Gastroesophageal sphincter (tissue), 3 donors: ENCODE results near the gene CERS4.

ENCODE experiments used
- POLR2A ChIP-seq, 2 donors: fragments of 450-650 bp; IDR thresholded peaks; one replicate each; pipeline ENCODE4 v1.6.1; 2017; ENCODE audit warnings: antibody characterized with exemption in 2 of 2, mild to moderate bottlenecking in 2 of 2, moderate library complexity in 1 of 2
- TF ChIP-seq, protein P1 (sequence below), 4 experiments: fragments of 200-600 bp in 2 of 4; fragments of 450-650 bp in 2 of 4; sonication (generic) in 1 of 4; IDR thresholded peaks; one replicate each; pipeline ENCODE4 v1.5.1; 2017 to 2019; ENCODE audit warnings: antibody characterized with exemption in 4 of 4, mild to moderate bottlenecking in 2 of 4, moderate library complexity in 2 of 4

DNA sequence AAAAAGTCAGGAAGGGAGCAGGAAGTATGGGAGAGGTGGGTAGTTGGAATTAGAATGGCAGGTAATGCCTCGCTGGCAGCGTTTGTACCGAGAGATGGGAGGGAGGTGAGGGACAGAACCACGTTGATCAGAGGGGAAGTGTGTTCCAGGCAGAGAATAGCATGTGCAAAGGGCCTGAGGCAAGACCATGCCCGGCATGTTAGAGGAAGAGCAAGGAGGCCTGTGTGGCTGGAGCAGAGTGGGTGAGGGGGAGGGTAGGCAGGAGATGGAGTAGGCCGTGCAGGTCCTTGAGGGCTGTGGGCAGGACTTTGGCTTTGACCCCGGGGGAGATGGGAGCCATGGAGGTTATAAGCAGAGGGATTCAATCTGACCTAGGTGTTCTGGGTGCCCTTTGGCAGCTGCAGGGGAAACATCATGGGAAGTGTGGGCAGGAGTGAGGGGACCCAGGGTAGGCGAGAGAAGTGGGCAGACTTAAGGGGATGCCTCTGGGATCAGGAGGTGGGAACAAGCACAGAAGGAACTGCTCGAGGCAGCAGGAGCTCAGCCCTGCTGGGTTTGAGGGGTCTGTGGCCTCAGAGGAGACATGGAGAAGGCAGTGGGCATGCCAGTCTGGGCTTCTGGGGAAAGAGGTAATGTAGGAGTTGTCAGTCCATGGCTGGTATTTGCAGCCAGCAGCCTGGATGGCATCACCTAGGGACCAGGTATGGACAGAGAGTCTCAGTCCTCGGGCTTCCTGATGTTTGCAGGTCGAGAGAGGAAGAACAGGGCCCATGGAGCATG lies 50.2 kb downstream of the CERS4 start:
- TF ChIP-seq POLR2A (IDR thresholded peaks at IDR 0.05) = no peak
- TF ChIP-seq, protein P1, sequence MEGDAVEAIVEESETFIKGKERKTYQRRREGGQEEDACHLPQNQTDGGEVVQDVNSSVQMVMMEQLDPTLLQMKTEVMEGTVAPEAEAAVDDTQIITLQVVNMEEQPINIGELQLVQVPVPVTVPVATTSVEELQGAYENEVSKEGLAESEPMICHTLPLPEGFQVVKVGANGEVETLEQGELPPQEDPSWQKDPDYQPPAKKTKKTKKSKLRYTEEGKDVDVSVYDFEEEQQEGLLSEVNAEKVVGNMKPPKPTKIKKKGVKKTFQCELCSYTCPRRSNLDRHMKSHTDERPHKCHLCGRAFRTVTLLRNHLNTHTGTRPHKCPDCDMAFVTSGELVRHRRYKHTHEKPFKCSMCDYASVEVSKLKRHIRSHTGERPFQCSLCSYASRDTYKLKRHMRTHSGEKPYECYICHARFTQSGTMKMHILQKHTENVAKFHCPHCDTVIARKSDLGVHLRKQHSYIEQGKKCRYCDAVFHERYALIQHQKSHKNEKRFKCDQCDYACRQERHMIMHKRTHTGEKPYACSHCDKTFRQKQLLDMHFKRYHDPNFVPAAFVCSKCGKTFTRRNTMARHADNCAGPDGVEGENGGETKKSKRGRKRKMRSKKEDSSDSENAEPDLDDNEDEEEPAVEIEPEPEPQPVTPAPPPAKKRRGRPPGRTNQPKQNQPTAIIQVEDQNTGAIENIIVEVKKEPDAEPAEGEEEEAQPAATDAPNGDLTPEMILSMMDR (IDR thresholded peaks at IDR 0.05) = no peak
